ENCODE data around the gene PLXNA2.

Gene PLXNA2

GRCh38 chr1:208179263-208179816 lies 64.8 kb downstream of the PLXNA2 start:
- peaks cover 21% of the 10 kb centered on the region for H3K36me3 ChIP-seq (ENCODE audit: control insufficient read depth, insufficient read depth, low read length)
- peaks cover 36% of the 10 kb centered on the region for H3K4me1 ChIP-seq (ENCODE audit: control insufficient read depth, insufficient read depth, low read length, poor library complexity, severe bottlenecking)
- no peaks in the 10 kb centered on the region for H3K9me3 ChIP-seq (ENCODE audit: control insufficient read depth, low read length)
- H3K4me3 ChIP-seq (ENCODE audit: extremely low read depth, insufficient read depth, low read length, poor library complexity, severe bottlenecking), result no peak overlapping the region
- H3K27ac ChIP-seq (ENCODE audit: low read depth, low read length, severe bottlenecking), result no peak overlapping the region
- WGBS, 2 experiments (ENCODE audit: insufficient coverage in 2 of 2), result 60 to 86% methylated on average over 5 of the region's 6 CpGs

- Histone ChIP-seq H3K4me1 (ENCODE audit: control insufficient read depth, insufficient read depth, low read length, poor library complexity, severe bottlenecking) (peaks cover 36% of the 10 kb centered on the region), H3K9me3 (ENCODE audit: control insufficient read depth, low read length) (no peaks in the 10 kb centered on the region), H3K36me3 (ENCODE audit: control insufficient read depth, insufficient read depth, low read length) (peaks cover 27% of the 10 kb centered on the region), H3K4me3 (ENCODE audit: extremely low read depth, insufficient read depth, low read length, poor library complexity, severe bottlenecking) (no peak overlapping the region), H3K27ac (ENCODE audit: low read depth, low read length, severe bottlenecking) (no peak overlapping the region)
- WGBS, 2 experiments (ENCODE audit: insufficient coverage in 2 of 2), result 100% methylated on average over 1 of the region's 2 CpGs; no CpG with 5 or more reads in 1 of the 2 experiments
Observed at GRCh38 chr1:208178091-208178529, 66.1 kb downstream of the PLXNA2 start.

- H3K4me3 ChIP-seq (ENCODE audit: extremely low read depth, insufficient read depth, low read length, poor library complexity, severe bottlenecking), result no peak overlapping the region
- WGBS, 2 experiments (ENCODE audit: insufficient coverage in 2 of 2), result 0 to 35% methylated on average over 1 to 3 of the region's 3 CpGs
- peaks cover 30% of the 10 kb centered on the region for H3K36me3 ChIP-seq (ENCODE audit: control insufficient read depth, insufficient read depth, low read length)
- no peaks in the 10 kb centered on the region for H3K9me3 ChIP-seq (ENCODE audit: control insufficient read depth, low read length)
- H3K4me1 ChIP-seq (ENCODE audit: control insufficient read depth, insufficient read depth, low read length, poor library complexity, severe bottlenecking), result peaks cover 40% of the 10 kb centered on the region
- H3K27ac ChIP-seq (ENCODE audit: low read depth, low read length, severe bottlenecking), result no peak overlapping the region
Observed at GRCh38 chr1:208177656-208178055, 66.5 kb downstream of the PLXNA2 start.

GRCh38 chr1:208176649-208177048 lies 67.5 kb downstream of the PLXNA2 start:
- Histone ChIP-seq H3K9me3 (ENCODE audit: control insufficient read depth, low read length) (no peaks in the 10 kb centered on the region), H3K27ac (ENCODE audit: low read depth, low read length, severe bottlenecking) (no peak overlapping the region), H3K36me3 (ENCODE audit: control insufficient read depth, insufficient read depth, low read length) (peaks cover 39% of the 10 kb centered on the region), H3K4me3 (ENCODE audit: extremely low read depth, insufficient read depth, low read length, poor library complexity, severe bottlenecking) (no peak overlapping the region), H3K4me1 (ENCODE audit: control insufficient read depth, insufficient read depth, low read length, poor library complexity, severe bottlenecking) (peaks cover 41% of the 10 kb centered on the region)
- WGBS, 2 experiments (ENCODE audit: insufficient coverage in 2 of 2), result 77 to 81% methylated on average over 3 of the region's 3 CpGs

- H3K36me3 ChIP-seq (ENCODE audit: control insufficient read depth, insufficient read depth, low read length), result peaks cover 48% of the 10 kb centered on the region
- peaks cover 34% of the 10 kb centered on the region for H3K4me1 ChIP-seq (ENCODE audit: control insufficient read depth, insufficient read depth, low read length, poor library complexity, severe bottlenecking)
- no peak overlapping the region for H3K27ac ChIP-seq (ENCODE audit: low read depth, low read length, severe bottlenecking)
- H3K9me3 ChIP-seq (ENCODE audit: control insufficient read depth, low read length), result no peaks in the 10 kb centered on the region
- H3K4me3 ChIP-seq (ENCODE audit: extremely low read depth, insufficient read depth, low read length, poor library complexity, severe bottlenecking), result no peak overlapping the region
Observed at GRCh38 chr1:208175508-208175895, 68.7 kb downstream of the PLXNA2 start.

- H3K9me3 ChIP-seq (ENCODE audit: control insufficient read depth, low read length), result no peaks in the 10 kb centered on the region
- H3K27ac ChIP-seq (ENCODE audit: low read depth, low read length, severe bottlenecking), result no peak overlapping the region
- H3K36me3 ChIP-seq (ENCODE audit: control insufficient read depth, insufficient read depth, low read length), result peaks cover 48% of the 10 kb centered on the region
- H3K4me3 ChIP-seq (ENCODE audit: extremely low read depth, insufficient read depth, low read length, poor library complexity, severe bottlenecking), result no peak overlapping the region
- peaks cover 28% of the 10 kb centered on the region for H3K4me1 ChIP-seq (ENCODE audit: control insufficient read depth, insufficient read depth, low read length, poor library complexity, severe bottlenecking)
- WGBS, 2 experiments (ENCODE audit: insufficient coverage in 2 of 2), result 76% methylated on average over 3 to 6 of the region's 6 CpGs
Observed at GRCh38 chr1:208174731-208175507, 69.3 kb downstream of the PLXNA2 start.

- Histone ChIP-seq H3K9me3 (ENCODE audit: control insufficient read depth, low read length) (no peaks in the 10 kb centered on the region), H3K36me3 (ENCODE audit: control insufficient read depth, insufficient read depth, low read length) (peaks cover 48% of the 10 kb centered on the region), H3K4me1 (ENCODE audit: control insufficient read depth, insufficient read depth, low read length, poor library complexity, severe bottlenecking) (peaks cover 22% of the 10 kb centered on the region), H3K27ac (ENCODE audit: low read depth, low read length, severe bottlenecking) (no peak overlapping the region), H3K4me3 (ENCODE audit: extremely low read depth, insufficient read depth, low read length, poor library complexity, severe bottlenecking) (no peak overlapping the region)
- 77 to 83% methylated on average over 1 to 4 of the region's 5 CpGs for WGBS, 2 experiments (ENCODE audit: insufficient coverage in 2 of 2)
Observed at GRCh38 chr1:208174200-208174599, 70.0 kb downstream of the PLXNA2 start.

- Histone ChIP-seq H3K27ac (ENCODE audit: low read depth, low read length, severe bottlenecking) (no peak overlapping the region), H3K9me3 (ENCODE audit: control insufficient read depth, low read length) (no peaks in the 10 kb centered on the region), H3K4me1 (ENCODE audit: control insufficient read depth, insufficient read depth, low read length, poor library complexity, severe bottlenecking) (peaks cover 22% of the 10 kb centered on the region), H3K36me3 (ENCODE audit: control insufficient read depth, insufficient read depth, low read length) (peaks cover 53% of the 10 kb centered on the region), H3K4me3 (ENCODE audit: extremely low read depth, insufficient read depth, low read length, poor library complexity, severe bottlenecking) (no peak overlapping the region)
- WGBS, 2 experiments (ENCODE audit: insufficient coverage in 2 of 2), result 95 to 100% methylated on average over 2 to 3 of the region's 6 CpGs
Observed at GRCh38 chr1:208173749-208174148, 70.4 kb downstream of the PLXNA2 start.

- Histone ChIP-seq H3K27ac (ENCODE audit: low read depth, low read length, severe bottlenecking) (no peak overlapping the region), H3K9me3 (ENCODE audit: control insufficient read depth, low read length) (no peaks in the 10 kb centered on the region), H3K36me3 (ENCODE audit: control insufficient read depth, insufficient read depth, low read length) (peaks cover 53% of the 10 kb centered on the region), H3K4me3 (ENCODE audit: extremely low read depth, insufficient read depth, low read length, poor library complexity, severe bottlenecking) (no peak overlapping the region), H3K4me1 (ENCODE audit: control insufficient read depth, insufficient read depth, low read length, poor library complexity, severe bottlenecking) (peaks cover 13% of the 10 kb centered on the region)
- WGBS, 2 experiments (ENCODE audit: insufficient coverage in 2 of 2), result 92 to 95% methylated on average over 4 of the region's 6 CpGs
Observed at GRCh38 chr1:208172423-208173145, 71.6 kb downstream of the PLXNA2 start.

- 94 to 97% methylated on average over 7 of the region's 7 CpGs for WGBS, 2 experiments (ENCODE audit: insufficient coverage in 2 of 2)
- H3K36me3 ChIP-seq (ENCODE audit: control insufficient read depth, insufficient read depth, low read length), result peaks cover 47% of the 10 kb centered on the region
- peaks cover 13% of the 10 kb centered on the region for H3K4me1 ChIP-seq (ENCODE audit: control insufficient read depth, insufficient read depth, low read length, poor library complexity, severe bottlenecking)
- H3K4me3 ChIP-seq (ENCODE audit: extremely low read depth, insufficient read depth, low read length, poor library complexity, severe bottlenecking), result no peak overlapping the region
- no peak overlapping the region for H3K27ac ChIP-seq (ENCODE audit: low read depth, low read length, severe bottlenecking)
- H3K9me3 ChIP-seq (ENCODE audit: control insufficient read depth, low read length), result no peaks in the 10 kb centered on the region
Observed at GRCh38 chr1:208171616-208172422, 72.4 kb downstream of the PLXNA2 start.
